Esophagus squamous epithelium (tissue), 4 donors: Measurements from ENCODE around the gene EFNA4.
A peak's percentile ranks its signal among the peaks of the same experiment; 100 is the strongest.

Experiments used
- CTCF ChIP-seq, 6 experiments: fragments of 450-650 bp in 4 of 6; fragments of 200-600 bp in 2 of 6; sonication (generic) in 2 of 6; IDR thresholded peaks; one replicate each; pipeline ENCODE4 v1.5.1; 2016 to 2019; ENCODE audit warnings: antibody characterized with exemption in 6 of 6, mild to moderate bottlenecking in 4 of 6, moderate library complexity in 4 of 6
- POLR2A ChIP-seq, 4 donors: fragments of 450-650 bp; IDR thresholded peaks; one replicate each; pipeline ENCODE4 v1.6.1; 2017; ENCODE audit warnings: antibody characterized with exemption in 4 of 4, mild to moderate bottlenecking in 4 of 4, moderate library complexity in 3 of 4

- TF ChIP-seq CTCF (IDR thresholded peaks at IDR 0.05) (peak; percentile 89 to 98 (median 95)), POLR2A (IDR thresholded peaks at IDR 0.05) (peak in 2 of 4 donors; percentile 30 to 68)
Observed at GRCh38 chr1:155050560-155051341, 12.8 kb upstream of the EFNA4 start, which contains the start of gene ADAM15.
